RWPE1 (cell line): ENCODE data around the gene CFL1.
"Not testable (repeated sequence)": the region's sequence is repeated elsewhere in the genome, so short reads cannot be mapped to it uniquely, and the experiment has no call there.

Experiments used
- CTCF ChIA-PET: fragments of 350-600 bp; sonication (Branson Sonifier 250); formaldehyde crosslinking; extraction: SDS; loops from one replicate; lab custom pipeline; 2021; lab: Yijun Ruan, JAX
- POLR2A ChIA-PET: fragments of 400-600 bp; formaldehyde crosslinking; extraction: SDS; loops from one replicate; lab custom pipeline; 2020; ENCODE audit warnings: antibody characterized with exemption; ENCODE audit not compliant: low non-redundant PET; lab: Yijun Ruan, JAX
- DNase-seq: peaks from one replicate; pipeline ENCODE4 v3.0.0; 2012; ENCODE audit warnings: low spot score
- H3K27ac ChIP-seq: fragments of 450-650 bp; 2 replicates; pipeline ENCODE4 v1.5.1; 2017
- TF ChIP-seq, protein P1 (sequence below): fragments of 450-650 bp; conservative IDR thresholded peaks from 2 replicates; pipeline ENCODE4 v1.5.1; 2017; ENCODE audit warnings: low read depth, mild to moderate bottlenecking

The CFL1 gene

GRCh38 chr11:65849366-65849765 is 8.6 kb downstream of the CFL1 start:
- ChIA-PET POLR2A (no interaction called here), CTCF (interaction anchor here (0.6 to 1.1 kb wide), 2 partner anchors 49 to 62 kb away, joined by 3 to 5 read pairs; no protein-coding TSS in a partner anchor)
- DNase-seq: no peak
- TF ChIP-seq, protein P1, sequence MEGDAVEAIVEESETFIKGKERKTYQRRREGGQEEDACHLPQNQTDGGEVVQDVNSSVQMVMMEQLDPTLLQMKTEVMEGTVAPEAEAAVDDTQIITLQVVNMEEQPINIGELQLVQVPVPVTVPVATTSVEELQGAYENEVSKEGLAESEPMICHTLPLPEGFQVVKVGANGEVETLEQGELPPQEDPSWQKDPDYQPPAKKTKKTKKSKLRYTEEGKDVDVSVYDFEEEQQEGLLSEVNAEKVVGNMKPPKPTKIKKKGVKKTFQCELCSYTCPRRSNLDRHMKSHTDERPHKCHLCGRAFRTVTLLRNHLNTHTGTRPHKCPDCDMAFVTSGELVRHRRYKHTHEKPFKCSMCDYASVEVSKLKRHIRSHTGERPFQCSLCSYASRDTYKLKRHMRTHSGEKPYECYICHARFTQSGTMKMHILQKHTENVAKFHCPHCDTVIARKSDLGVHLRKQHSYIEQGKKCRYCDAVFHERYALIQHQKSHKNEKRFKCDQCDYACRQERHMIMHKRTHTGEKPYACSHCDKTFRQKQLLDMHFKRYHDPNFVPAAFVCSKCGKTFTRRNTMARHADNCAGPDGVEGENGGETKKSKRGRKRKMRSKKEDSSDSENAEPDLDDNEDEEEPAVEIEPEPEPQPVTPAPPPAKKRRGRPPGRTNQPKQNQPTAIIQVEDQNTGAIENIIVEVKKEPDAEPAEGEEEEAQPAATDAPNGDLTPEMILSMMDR: no peak
- H3K27ac ChIP-seq: no peak overlapping the region

- POLR2A ChIA-PET, DNase-seq, CTCF ChIA-PET, H3K27ac ChIP-seq: not testable (repeated sequence)
Measured at GRCh38 chr11:65848693-65849092, 9.3 kb downstream of the CFL1 start.

- ChIA-PET POLR2A (no interaction called here), CTCF (interaction anchor here (0.8 to 1.3 kb wide), 2 partner anchors 23 to 68 kb away, joined by 3 to 6 read pairs; no protein-coding TSS in a partner anchor)
- TF ChIP-seq, protein P1: no peak
- H3K27ac ChIP-seq: no peak overlapping the region; the same call in 1 of the 2 replicates
- DNase-seq: no peak
Measured at GRCh38 chr11:65847746-65848145, 10.2 kb downstream of the CFL1 start.

GRCh38 chr11:65844231-65844872 is 13.6 kb downstream of the CFL1 start:
- TF ChIP-seq, protein P1: no peak
- no peak for DNase-seq
- H3K27ac ChIP-seq: no peak overlapping the region
- ChIA-PET CTCF (interaction anchor here (0.6 kb wide), 2 partner anchors 133 to 321 kb away, joined by 4 to 6 read pairs; no protein-coding TSS in a partner anchor), POLR2A (no interaction called here)

GRCh38 chr11:65843811-65844210 is 14.2 kb downstream of the CFL1 start:
- DNase-seq: no peak
- H3K27ac ChIP-seq: no peak overlapping the region
- POLR2A ChIA-PET: no interaction called here
- TF ChIP-seq, protein P1: no peak
- CTCF ChIA-PET: no interaction called here

- no peak for DNase-seq
- CTCF ChIA-PET: no interaction called here
- TF ChIP-seq, protein P1: no peak
- POLR2A ChIA-PET: no interaction called here
- H3K27ac ChIP-seq: no peak overlapping the region
Measured at GRCh38 chr11:65842144-65842543, 15.8 kb downstream of the CFL1 start.

- CTCF ChIA-PET: no interaction called here
- no peak for DNase-seq
- TF ChIP-seq, protein P1: no peak
- no peak overlapping the region for H3K27ac ChIP-seq
- POLR2A ChIA-PET: interaction anchor here (0.6 kb wide), 1 partner anchor 16 kb away, joined by 3 read pairs; no protein-coding TSS in a partner anchor
Measured at GRCh38 chr11:65834202-65834601, 23.8 kb downstream of the CFL1 start.
